HUES64 (cell line): Measurements from ENCODE around the gene ACADVL.

ENCODE experiments used
- H3K27ac ChIP-seq: 2 replicates; pipeline ENCODE4 v1.7.0; 2013; ENCODE audit warnings: low read depth, low read length, inconsistent platforms
- H3K27me3 ChIP-seq: 2 replicates; pipeline ENCODE4 v1.6.1; 2013; ENCODE audit warnings: mild to moderate bottlenecking, low read length; ENCODE audit not compliant: insufficient read depth
- H3K36me3 ChIP-seq: 2 replicates; pipeline ENCODE4 v1.6.1; 2013; ENCODE audit warnings: mild to moderate bottlenecking, low read length; ENCODE audit not compliant: insufficient read depth
- H3K4me1 ChIP-seq: 2 replicates; pipeline ENCODE4 v1.6.1; 2013; ENCODE audit warnings: mild to moderate bottlenecking, low read length, moderate library complexity; ENCODE audit not compliant: insufficient read depth
- H3K4me3 ChIP-seq: 2 replicates; pipeline ENCODE4 v1.5.1; 2013; ENCODE audit warnings: mild to moderate bottlenecking, low read length, moderate library complexity
- H3K9ac ChIP-seq: 2 replicates; pipeline ENCODE4 v1.6.1; 2013; ENCODE audit warnings: mild to moderate bottlenecking, low read depth, low read length
- H3K9me3 ChIP-seq: 2 replicates; pipeline ENCODE4 v1.6.1; 2013; ENCODE audit warnings: low read depth, low read length; ENCODE audit not compliant: insufficient read depth
- WGBS: fragments of 150-250, 120-280 bp; methylation state at CpG from one replicate; pipeline ENCODE4 v1.1.7; 2013; ENCODE audit warnings: missing lambda C conversion rate; 5-methylcytosine and 5-hydroxymethylcytosine counted together

The ACADVL gene

GRCh38 chr17:7192271-7192937 lies 27.3 kb upstream of the ACADVL start:
- Histone ChIP-seq H3K4me3 (no peak overlapping the region), H3K36me3 (peaks cover 70% of the 10 kb centered on the region)
- WGBS = 89% methylated on average over 12 of the region's 12 CpGs

GRCh38 chr17:7195971-7196370 lies 23.8 kb upstream of the ACADVL start:
- WGBS = 95% methylated on average over 12 of the region's 12 CpGs
- Histone ChIP-seq H3K9ac (no peak overlapping the region), H3K27me3 (no peaks in the 10 kb centered on the region), H3K9me3 (no peaks in the 10 kb centered on the region), H3K27ac (no peak overlapping the region), H3K4me3 (no peak overlapping the region), H3K36me3 (peaks cover 69% of the 10 kb centered on the region), H3K4me1 (no peaks in the 10 kb centered on the region)

More at GRCh38 chr17:7192271-7192937, 27.3 kb upstream of the ACADVL start:
- no peak overlapping the region for H3K9ac ChIP-seq
- H3K9me3 ChIP-seq = no peaks in the 10 kb centered on the region
- no peak overlapping the region for H3K27ac ChIP-seq
- H3K4me1 ChIP-seq = no peaks in the 10 kb centered on the region
- no peaks in the 10 kb centered on the region for H3K27me3 ChIP-seq

DNA sequence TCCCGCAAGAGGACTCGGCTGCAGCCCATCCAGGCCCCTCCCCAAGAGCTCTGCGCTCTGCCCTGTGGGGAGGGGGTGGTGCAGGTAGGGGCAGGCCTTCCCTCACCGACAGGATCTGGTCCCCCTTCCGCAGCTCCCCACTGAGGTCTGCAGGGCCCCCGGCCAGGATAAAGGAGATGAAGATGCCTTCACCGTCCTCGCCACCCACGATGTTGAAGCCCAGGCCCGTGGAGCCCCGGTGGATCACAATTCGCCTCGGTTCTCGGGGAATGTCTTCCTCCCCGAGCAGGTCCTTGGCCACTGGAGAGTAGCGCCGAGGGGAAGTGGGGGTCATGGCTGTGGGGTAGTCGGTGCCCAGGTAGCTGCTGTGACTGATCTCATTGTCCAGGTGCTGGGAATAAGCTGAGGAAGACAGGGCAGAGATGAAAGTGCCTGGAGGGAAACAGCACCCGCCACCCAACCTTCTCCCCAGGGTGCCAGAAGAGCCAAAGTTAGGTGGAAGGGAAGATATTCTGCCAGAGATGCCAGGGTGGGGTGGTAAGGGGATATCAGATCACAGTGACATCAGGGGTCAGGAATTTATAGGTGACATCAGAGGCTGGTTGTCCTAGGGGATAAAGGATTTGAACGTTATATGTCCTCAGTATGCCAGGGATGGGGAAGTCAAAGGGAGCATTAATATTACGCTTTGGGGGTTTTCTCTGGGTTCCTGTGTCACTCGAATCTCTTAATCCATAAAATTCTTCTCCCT lies 22.9 kb upstream of the ACADVL start:
- Histone ChIP-seq H3K36me3 (peaks cover 70% of the 10 kb centered on the region), H3K9me3 (no peaks in the 10 kb centered on the region), H3K27ac (no peak overlapping the region), H3K27me3 (no peaks in the 10 kb centered on the region), H3K9ac (no peak overlapping the region), H3K4me1 (no peaks in the 10 kb centered on the region), H3K4me3 (no peak overlapping the region)
- 94% methylated on average over 22 of the region's 22 CpGs for WGBS

DNA sequence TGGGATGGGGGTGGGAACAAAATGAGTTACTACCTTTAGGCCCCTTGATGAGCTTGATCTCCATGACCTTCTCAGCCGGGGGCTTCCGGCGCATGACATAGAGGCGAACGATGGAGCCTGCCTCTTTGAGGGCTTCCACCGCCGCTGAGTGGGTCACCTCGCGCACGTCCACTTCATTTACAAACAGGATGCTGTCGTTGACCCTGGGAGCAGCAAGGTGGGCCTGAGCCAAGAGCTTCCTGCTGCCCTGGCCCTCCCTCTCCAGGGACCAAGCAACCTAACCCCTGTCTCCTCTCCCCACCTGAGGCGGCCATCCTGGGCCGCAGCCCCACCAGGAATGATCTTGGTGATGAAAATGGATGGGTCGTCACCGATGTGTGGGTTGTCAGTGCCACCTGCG lies 16.3 kb upstream of the ACADVL start:
- no peak overlapping the region for H3K4me3 ChIP-seq
- no peak overlapping the region for H3K9ac ChIP-seq
- H3K4me1 ChIP-seq = peaks cover 10% of the 10 kb centered on the region; the same call in 1 of the 2 replicates
- WGBS = 94% methylated on average over 16 of the region's 16 CpGs
- no peak overlapping the region for H3K27ac ChIP-seq
- no peaks in the 10 kb centered on the region for H3K9me3 ChIP-seq
- H3K36me3 ChIP-seq = peaks cover 38% of the 10 kb centered on the region
- H3K27me3 ChIP-seq = no peaks in the 10 kb centered on the region

DNA sequence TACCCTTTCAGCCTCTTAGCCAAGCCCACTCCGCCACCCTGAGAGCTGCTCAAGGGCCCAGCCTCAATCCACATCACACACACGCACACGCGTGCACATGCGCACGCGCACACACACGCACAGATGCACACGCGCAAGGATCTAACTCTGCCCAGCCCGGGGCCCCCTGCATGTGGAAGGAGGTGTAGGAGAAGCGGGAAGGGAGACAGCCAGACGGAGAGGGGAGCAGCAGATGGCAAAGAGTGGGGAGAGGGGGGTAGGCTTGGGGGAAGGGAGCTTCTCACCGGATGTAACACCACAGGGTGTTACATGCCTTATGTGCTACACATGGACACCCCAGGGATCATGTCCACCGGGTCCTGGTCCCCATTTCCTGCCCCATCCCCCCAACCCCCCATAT lies 15.4 kb upstream of the ACADVL start:
- Histone ChIP-seq H3K27me3 (no peaks in the 10 kb centered on the region), H3K9ac (no peak overlapping the region), H3K36me3 (peaks cover 37% of the 10 kb centered on the region), H3K4me1 (peaks cover 19% of the 10 kb centered on the region; the same call in 1 of the 2 replicates), H3K4me3 (peak overlapping the region; percentile 70), H3K9me3 (no peaks in the 10 kb centered on the region), H3K27ac (peak overlapping the region; percentile 77; the same call in 1 of the 2 replicates)
- 90% methylated on average over 15 of the region's 15 CpGs for WGBS

DNA sequence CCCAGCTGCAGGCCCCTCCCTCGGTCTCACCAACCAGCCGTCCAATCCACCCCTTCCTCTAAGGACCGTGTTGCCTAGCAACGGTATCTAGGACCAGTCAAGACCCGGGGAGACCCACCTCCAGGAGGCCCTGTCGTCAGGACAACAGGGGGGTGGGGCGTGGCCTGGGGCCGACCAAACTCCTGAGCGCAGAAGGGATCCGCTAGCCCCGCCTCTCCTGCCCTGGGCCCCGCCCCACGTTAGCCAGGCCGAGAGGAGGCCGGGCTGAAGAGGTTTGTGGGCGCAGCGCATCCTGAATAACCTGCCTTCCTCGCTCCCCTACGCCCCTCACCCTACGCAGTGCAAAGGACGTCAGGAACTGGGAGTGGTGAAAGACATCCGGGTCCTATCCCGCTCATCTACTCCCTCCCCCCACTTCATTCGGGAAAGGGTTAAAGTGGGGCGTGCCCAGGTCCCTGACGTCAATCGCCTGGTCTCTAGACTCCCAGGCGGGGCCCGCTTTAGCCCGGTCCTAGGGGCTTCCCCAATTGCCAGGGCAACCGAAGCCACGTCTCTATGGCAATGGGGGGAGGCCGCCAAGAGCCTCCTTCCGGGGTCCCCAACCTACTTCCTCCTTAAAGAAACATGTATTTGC lies 14.8 kb upstream of the ACADVL start:
- peak overlapping the region; percentile 77; the same call in 1 of the 2 replicates for H3K27ac ChIP-seq
- H3K9me3 ChIP-seq = no peaks in the 10 kb centered on the region
- peak overlapping the region; percentile 70 for H3K4me3 ChIP-seq
- peaks cover 34% of the 10 kb centered on the region for H3K36me3 ChIP-seq
- 0 out of 2 replicates have a peak overlapping the region, but pooled peaks have one; percentile 28 for H3K9ac ChIP-seq
- H3K27me3 ChIP-seq = no peaks in the 10 kb centered on the region
- peaks cover 19% of the 10 kb centered on the region; the same call in 1 of the 2 replicates for H3K4me1 ChIP-seq
- under 1% methylated on average over 34 of the region's 34 CpGs for WGBS

DNA sequence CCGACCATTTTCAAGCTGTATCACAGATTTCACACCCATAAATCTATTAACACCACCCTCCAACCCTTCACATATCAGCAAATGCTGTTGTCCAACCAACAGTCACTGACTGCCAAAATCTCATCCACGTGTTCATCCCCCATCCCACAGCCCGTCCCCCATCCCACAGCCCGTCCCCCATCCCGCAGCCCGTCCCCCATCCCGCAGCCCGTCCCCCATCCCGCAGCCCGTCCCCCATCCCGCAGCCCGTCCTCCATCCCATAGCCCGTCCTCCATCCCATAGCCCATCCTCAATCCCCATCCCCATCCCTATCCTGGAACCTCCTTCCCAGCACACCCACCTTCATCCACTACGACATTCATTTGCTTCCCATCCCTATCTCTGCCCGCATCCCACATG lies 14.2 kb upstream of the ACADVL start:
- no peak overlapping the region for H3K9ac ChIP-seq
- no peaks in the 10 kb centered on the region for H3K9me3 ChIP-seq
- H3K27me3 ChIP-seq = no peaks in the 10 kb centered on the region
- WGBS = 49% methylated on average over 14 of the region's 15 CpGs
- H3K4me1 ChIP-seq = peaks cover 22% of the 10 kb centered on the region
- H3K4me3 ChIP-seq = peak overlapping the region; percentile 70
- peak overlapping the region; percentile 77; the same call in 1 of the 2 replicates for H3K27ac ChIP-seq
- H3K36me3 ChIP-seq = peaks cover 30% of the 10 kb centered on the region

GRCh38 chr17:7207120-7208001 lies 12.4 kb upstream of the ACADVL start:
- no peak overlapping the region for H3K9ac ChIP-seq
- peak overlapping the region; percentile 54 for H3K4me3 ChIP-seq
- whole genome bisulfite sequencing = 78% methylated on average over 22 of the region's 24 CpGs
- H3K36me3 ChIP-seq = peaks cover 17% of the 10 kb centered on the region
- H3K4me1 ChIP-seq = peaks cover 31% of the 10 kb centered on the region
- no peaks in the 10 kb centered on the region for H3K9me3 ChIP-seq
- H3K27me3 ChIP-seq = no peaks in the 10 kb centered on the region
- H3K27ac ChIP-seq = no peak overlapping the region; the same call in 1 of the 2 replicates

GRCh38 chr17:7208027-7208571 lies 11.6 kb upstream of the ACADVL start:
- H3K9me3 ChIP-seq = no peaks in the 10 kb centered on the region
- 12% methylated on average over 21 of the region's 21 CpGs for WGBS
- no peaks in the 10 kb centered on the region for H3K27me3 ChIP-seq
- H3K27ac ChIP-seq = peak overlapping the region; percentile 63
- peak overlapping the region; percentile 53 for H3K9ac ChIP-seq
- peak overlapping the region; percentile 54 for H3K4me3 ChIP-seq
- H3K4me1 ChIP-seq = peaks cover 31% of the 10 kb centered on the region
- peaks cover 10% of the 10 kb centered on the region for H3K36me3 ChIP-seq

GRCh38 chr17:7208754-7209460 lies 10.8 kb upstream of the ACADVL start:
- peak overlapping the region; percentile 54 for H3K4me3 ChIP-seq
- 0 out of 2 replicates have a peak overlapping the region, but pooled peaks have one; percentile 17 for H3K9ac ChIP-seq
- no peaks in the 10 kb centered on the region for H3K27me3 ChIP-seq
- peaks cover 2% of the 10 kb centered on the region for H3K36me3 ChIP-seq
- WGBS = 88% methylated on average over 9 of the region's 9 CpGs
- no peaks in the 10 kb centered on the region for H3K9me3 ChIP-seq
- peak overlapping the region; percentile 63 for H3K27ac ChIP-seq
- peaks cover 36% of the 10 kb centered on the region for H3K4me1 ChIP-seq
